Raji (cell line): ENCODE data around the gene SLC2A13.

Experiments used
- POLR2A ChIP-seq: IDR thresholded peaks from 2 replicates; pipeline ENCODE4 v1.6.1; 2011; ENCODE audit warnings: low read depth, low read length, control low read depth; ENCODE audit not compliant: insufficient read depth

The SLC2A13 gene

DNA sequence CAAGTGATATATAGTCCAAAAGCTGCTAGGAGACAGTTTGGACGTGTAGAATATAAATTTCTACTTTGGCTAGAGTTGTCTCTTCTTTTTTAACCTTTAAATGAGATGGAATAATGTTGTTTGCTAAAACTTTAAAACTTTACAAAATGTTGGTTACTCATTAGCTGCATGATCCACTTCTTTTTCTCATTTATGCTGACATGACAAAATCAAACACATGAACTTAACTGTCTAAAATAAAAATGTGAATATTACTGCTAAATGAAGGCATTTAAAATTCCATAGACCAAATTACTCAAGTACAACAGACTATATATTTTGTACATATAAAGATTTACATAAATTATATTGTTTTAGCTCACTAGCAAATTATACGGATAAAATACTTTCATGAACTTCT lies 350.4 kb downstream of the SLC2A13 start:
- TF ChIP-seq POLR2A, result no peak

DNA sequence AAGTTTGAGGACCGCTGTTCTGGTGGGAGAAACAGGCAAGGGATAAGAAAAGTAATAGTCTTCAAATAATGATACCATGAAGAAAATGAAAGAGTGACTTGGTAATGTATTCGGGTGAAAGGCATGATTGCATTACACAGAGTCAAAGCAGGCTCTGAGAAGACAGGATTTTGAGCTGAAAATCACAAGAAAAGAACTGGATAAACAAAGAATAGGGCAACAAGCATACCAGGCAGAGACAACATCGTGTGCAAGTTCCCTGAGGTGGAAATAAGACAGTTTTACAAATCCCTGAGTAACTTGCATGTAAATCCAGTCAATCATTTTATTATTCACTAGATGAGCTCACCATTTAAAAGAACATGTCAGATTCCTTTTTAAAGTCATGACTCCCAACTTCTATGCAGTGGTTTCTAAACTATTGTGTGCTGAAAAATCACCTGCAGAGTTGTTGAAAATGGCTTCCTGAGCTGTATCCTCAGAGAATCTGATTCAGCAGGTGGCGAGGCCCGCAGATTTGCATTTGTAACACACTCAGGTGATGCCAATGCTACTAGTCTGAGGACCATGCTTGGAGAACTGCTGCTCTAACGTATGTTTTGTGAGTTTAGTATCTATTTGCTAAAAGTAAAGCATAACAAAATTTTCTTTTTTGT lies 353.3 kb downstream of the SLC2A13 start:
- no peak for TF ChIP-seq POLR2A

DNA sequence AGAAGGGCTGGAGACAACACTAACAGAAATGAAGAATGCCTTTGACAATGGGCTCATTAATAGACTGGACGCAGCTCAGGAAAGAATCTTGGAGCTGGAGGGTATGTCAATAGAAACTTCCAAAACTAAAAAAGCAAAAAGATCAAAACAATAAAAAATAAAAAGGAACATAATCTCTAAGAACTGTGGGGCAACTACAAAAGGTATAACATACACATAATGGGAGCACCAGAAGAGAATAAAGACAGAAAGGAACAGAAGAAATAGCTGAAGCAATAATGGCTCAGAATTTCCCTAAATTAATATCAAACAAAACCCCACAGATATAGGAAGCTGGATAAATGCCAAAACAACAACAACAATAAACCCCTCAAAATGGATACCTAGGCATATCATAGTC lies 362.2 kb downstream of the SLC2A13 start:
- no peak for TF ChIP-seq POLR2A

DNA sequence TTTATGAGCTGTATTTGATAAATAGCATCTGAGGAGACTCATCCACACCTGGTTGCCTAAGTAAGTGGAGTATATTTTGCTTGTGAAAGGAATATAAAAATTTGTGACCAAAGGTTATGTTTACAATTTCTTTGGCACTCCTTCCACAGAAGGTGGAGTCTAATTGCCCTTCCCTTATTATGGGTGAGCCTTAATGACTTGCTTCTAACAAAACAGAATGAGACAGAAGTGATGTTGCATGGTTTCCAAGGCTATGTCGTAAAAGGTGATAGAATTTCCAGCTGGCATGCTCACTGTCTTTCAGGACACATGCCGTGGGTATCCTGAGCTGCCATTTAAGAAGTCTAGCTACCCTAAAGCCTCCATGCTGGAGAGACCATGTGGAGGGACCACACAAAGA lies 369.5 kb downstream of the SLC2A13 start:
- TF ChIP-seq POLR2A, result no peak

DNA sequence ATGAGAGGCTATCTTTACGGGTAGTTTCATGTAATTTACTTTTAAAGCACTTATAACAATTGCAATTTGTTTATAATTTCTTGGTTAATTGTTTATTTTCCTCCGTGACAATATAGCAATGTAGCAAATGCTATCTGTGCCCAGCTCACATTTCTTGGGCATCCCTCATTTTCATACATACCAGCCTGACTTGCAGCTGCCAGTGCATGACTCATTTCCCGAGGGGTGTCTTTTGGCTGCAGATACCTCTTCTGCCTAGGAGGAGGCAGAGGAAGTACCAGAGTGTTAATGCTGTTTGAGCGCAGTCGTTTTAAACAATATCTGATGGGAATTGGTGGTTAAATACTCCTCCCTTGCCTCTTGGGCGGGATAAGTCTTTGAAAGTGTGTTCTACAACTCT lies 382.1 kb downstream of the SLC2A13 start:
- TF ChIP-seq POLR2A, result no peak

DNA sequence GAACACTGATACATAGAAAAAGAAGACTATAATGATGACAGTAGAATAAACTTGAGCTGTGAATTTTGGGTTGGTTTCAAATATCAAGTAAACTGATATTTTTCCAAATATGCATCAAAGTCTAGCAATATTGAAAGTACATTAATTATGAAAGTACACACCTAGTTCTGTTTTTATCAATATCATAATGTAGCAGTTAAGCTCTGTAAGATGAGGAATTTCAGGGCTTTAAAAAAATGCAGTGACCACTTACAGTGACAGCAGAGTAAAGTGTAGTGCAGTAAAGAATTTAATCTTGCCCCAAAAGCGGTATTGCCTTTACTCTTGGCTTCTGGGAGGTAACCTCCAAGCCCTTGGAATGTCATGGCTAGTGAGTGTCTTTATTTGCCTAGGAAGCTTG lies 383.4 kb downstream of the SLC2A13 start:
- no peak for TF ChIP-seq POLR2A

DNA sequence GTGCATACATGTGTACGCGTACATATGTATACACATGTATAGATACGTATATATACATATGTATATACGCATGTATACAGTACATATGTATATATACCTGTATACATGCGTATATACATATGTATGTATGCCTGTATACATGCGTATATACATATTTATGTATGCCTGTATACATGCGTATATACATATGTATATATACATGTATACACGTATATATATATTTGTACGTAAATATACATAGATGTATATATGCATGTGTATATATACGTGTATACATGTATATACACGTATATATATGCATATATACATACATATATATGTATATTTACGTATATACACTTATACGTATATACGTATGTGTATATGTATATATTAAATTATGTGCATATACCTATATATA lies 392.3 kb downstream of the SLC2A13 start:
- TF ChIP-seq POLR2A, result no peak

DNA sequence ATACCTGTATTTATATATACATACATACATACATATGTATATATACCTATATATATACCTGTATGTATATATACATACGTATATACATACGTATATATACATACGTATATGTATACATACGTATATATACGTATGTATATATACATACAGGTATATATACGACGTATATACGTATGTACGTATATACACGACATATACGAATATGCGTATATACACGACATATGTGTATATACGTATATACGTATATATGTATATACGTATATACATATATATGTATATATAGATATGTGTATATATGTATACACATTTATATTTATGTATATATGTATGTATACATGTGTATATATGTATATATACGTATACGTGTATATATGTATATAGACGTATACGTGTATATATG lies 393.5 kb downstream of the SLC2A13 start:
- TF ChIP-seq POLR2A, result no peak
